ENCODE results near the gene NTRK2. TPM values are rescaled to one million over a fixed set of nuclear protein-coding genes. Genes with fewer than 3 reads are reported as not detected.

Gene NTRK2
- total RNA-seq, 1 donor, result not detected

- no peak for TF ChIP-seq CTCF (IDR thresholded peaks at IDR 0.05; ENCODE audit: insufficient read depth, low read depth, low read length)
- no peak overlapping the region for H3K4me3 ChIP-seq (ENCODE audit: low read depth, low read length)
- no peak for DNase-seq (ENCODE audit: low read depth)
These were observed 193.3 kb downstream of the NTRK2 start for GRCh38 chr9:84862810-84863287.

- no peak for DNase-seq (ENCODE audit: low read depth)
- TF ChIP-seq CTCF (IDR thresholded peaks at IDR 0.05; ENCODE audit: insufficient read depth, low read depth, low read length), result no peak
These were observed 193.8 kb downstream of the NTRK2 start for GRCh38 chr9:84863372-84863771.

GRCh38 chr9:84866396-84867175, 197.1 kb downstream of the NTRK2 start:
- no peak for TF ChIP-seq CTCF (IDR thresholded peaks at IDR 0.05; ENCODE audit: insufficient read depth, low read depth, low read length)
- DNase-seq (ENCODE audit: low read depth), result no peak
- H3K4me3 ChIP-seq (ENCODE audit: low read depth, low read length), result no peak overlapping the region

More at GRCh38 chr9:84863372-84863771, 193.8 kb downstream of the NTRK2 start:
- no peak overlapping the region for H3K4me3 ChIP-seq (ENCODE audit: low read depth, low read length)

- no peak overlapping the region for H3K4me3 ChIP-seq (ENCODE audit: low read depth, low read length)
- no peak for DNase-seq (ENCODE audit: low read depth)
- TF ChIP-seq CTCF (IDR thresholded peaks at IDR 0.05; ENCODE audit: insufficient read depth, low read depth, low read length), result no peak
These were observed 197.7 kb downstream of the NTRK2 start for GRCh38 chr9:84867186-84867585.

GRCh38 chr9:84869091-84869490, 199.6 kb downstream of the NTRK2 start:
- TF ChIP-seq CTCF (IDR thresholded peaks at IDR 0.05; ENCODE audit: insufficient read depth, low read depth, low read length), result no peak
- H3K4me3 ChIP-seq (ENCODE audit: low read depth, low read length), result no peak overlapping the region
- no peak for DNase-seq (ENCODE audit: low read depth)

- no peak for TF ChIP-seq CTCF (IDR thresholded peaks at IDR 0.05; ENCODE audit: insufficient read depth, low read depth, low read length)
- H3K4me3 ChIP-seq (ENCODE audit: low read depth, low read length), result no peak overlapping the region
- DNase-seq (ENCODE audit: low read depth), result no peak
These were observed 202.5 kb downstream of the NTRK2 start for GRCh38 chr9:84871983-84872382.
